ENCODE data around the gene USP12.
"Not testable (repeated sequence)": the region's sequence is repeated elsewhere in the genome, so short reads cannot be mapped to it uniquely, and the experiment has no call there.

Gene USP12

GRCh38 chr13:27076421-27076820 lies 95.2 kb downstream of the USP12 start:
- no peak for DNase-seq (ENCODE audit: low read depth)

GRCh38 chr13:27073186-27073585 lies 98.4 kb downstream of the USP12 start:
- DNase-seq (ENCODE audit: low read depth) = no peak

DNA sequence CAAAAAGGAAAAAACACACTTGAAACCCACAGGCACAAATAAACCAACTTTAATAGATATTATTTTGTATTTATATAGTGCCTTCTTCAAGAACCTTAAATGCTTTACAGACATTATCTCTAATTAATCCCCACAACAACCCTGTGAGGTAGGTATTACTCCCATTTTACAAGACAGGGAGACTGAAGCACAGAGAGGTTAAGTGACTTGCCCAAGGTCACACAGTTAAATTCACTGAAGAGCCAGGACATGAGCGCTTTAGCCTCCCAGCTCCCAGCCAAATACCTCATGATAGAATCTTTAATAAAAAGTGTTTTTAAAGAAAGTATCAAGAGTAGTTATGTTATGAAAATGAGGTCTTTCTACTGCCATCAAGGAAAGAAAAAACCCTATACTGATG lies 105.5 kb downstream of the USP12 start:
- DNase-seq (ENCODE audit: low read depth) = not testable (repeated sequence)

DNA sequence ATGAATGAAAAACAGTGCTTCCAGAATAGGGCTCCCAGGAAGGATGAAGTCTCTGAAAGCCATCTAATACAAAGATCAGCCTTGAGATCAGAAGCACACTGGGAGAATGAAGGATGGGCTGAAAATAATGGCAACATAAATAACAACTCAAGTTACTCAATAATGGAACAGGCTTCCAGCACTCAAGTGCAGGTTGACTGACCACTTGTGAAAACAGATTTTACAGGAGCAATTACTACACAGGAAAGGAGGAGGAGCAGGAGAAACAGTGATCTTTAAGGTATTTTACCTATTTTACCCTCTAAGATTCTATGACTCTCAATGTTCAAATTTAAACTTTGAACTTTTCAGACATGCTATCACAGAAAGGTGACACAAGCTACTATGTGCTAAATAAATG lies 106.0 kb downstream of the USP12 start:
- no peak for DNase-seq (ENCODE audit: low read depth)

- no peak for DNase-seq (ENCODE audit: low read depth)
Measured at GRCh38 chr13:27064252-27064995, 107.2 kb downstream of the USP12 start.

- no peak for DNase-seq (ENCODE audit: low read depth)
Measured at GRCh38 chr13:27057817-27058216, 113.8 kb downstream of the USP12 start.

DNA sequence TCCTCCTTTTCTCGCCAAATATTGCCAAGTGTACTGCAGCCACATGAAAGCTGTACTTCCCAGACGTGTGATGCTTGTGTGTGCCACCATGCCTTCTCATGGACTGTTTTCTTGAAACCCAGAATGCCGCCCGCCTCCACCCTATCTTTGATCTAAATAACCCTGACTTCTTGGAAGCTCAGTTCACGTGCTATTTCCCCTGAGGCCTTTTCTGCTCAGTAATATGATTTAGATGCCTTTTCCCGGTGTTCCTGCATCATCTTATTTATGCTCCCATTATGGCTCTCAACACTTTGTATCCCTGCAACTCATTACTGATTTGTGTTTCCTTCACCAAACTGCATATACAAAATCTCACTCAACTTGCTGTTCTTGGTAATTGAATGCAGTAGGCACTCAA lies 116.1 kb downstream of the USP12 start:
- DNase-seq (ENCODE audit: low read depth) = no peak

- no peak for DNase-seq (ENCODE audit: low read depth)
Measured at GRCh38 chr13:27054760-27055159, 116.9 kb downstream of the USP12 start.

- no peak for DNase-seq (ENCODE audit: low read depth)
Measured at GRCh38 chr13:27053902-27054595, 117.6 kb downstream of the USP12 start.

DNA sequence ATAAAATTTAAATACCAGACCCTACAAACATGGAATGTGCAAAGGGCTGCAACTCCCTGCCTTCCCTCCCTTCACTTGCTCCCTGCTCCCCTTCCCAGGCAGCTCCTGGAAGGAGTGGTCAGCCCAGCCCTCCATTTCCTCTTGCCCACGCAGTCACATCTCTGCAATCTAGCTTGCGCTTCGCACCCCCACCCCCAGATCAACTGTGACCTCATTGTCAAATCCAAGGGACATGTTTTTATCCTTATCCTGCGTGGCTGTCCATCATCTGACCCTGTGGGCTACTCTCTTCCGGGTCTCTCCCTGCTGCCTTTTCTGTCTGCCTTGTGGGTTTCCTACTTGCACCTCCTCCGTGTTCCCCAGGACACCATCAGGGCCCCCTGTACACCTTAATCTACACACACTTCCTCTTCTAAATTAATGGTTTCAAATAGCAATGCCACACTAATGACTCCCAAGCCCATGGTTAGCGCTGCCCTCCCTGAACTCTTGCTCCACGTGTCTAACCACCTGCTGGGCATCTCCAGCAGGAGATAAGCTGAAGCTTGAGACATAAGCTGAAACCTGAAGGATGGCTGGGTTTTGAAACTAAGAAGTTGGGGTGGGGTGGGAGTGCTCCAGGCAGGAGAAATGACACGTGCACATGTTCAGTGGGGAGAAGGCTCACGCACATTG lies 118.3 kb downstream of the USP12 start:
- DNase-seq (ENCODE audit: low read depth) = no peak

- DNase-seq (ENCODE audit: low read depth) = no peak
Measured at GRCh38 chr13:27052551-27053208, 118.9 kb downstream of the USP12 start.

- no peak for DNase-seq (ENCODE audit: low read depth)
Measured at GRCh38 chr13:27047081-27047480, 124.5 kb downstream of the USP12 start.

DNA sequence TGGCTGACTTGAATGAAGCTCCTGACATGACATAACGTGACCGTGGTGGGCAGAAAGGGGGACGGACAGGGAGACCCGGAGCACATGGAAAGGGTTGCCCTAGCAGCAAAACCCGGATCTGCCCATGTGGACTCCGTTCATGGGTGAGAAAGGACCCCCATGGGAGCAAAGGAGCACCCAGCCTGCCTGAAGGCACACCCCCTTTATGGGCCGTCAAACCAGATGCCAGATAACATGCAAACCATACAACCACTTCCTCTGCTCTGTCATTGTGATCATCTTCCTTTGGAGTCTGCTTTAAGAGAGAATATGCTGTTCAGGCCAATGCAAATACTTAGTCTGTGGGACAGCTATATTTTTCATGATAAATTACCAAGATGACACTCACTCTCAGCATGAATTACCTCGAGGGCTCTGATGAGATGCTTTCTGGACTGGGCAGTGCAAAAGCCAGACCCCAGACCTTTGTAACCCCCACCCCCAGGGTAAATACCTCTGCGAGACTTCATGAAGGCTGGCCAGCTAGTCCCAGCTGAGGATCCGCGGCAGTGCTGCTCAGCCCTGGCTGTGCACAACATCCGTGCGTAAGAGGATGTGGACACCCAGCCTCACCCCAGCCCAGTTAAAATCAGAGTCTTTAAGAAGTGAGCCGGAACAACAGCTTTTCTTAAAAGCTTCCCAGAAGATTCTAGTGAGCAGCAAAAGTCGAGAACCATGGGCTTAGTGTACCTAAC lies 126.6 kb downstream of the USP12 start:
- no peak for DNase-seq (ENCODE audit: low read depth)

GRCh38 chr13:27043013-27043412 lies 128.6 kb downstream of the USP12 start:
- no peak for DNase-seq (ENCODE audit: low read depth)

DNA sequence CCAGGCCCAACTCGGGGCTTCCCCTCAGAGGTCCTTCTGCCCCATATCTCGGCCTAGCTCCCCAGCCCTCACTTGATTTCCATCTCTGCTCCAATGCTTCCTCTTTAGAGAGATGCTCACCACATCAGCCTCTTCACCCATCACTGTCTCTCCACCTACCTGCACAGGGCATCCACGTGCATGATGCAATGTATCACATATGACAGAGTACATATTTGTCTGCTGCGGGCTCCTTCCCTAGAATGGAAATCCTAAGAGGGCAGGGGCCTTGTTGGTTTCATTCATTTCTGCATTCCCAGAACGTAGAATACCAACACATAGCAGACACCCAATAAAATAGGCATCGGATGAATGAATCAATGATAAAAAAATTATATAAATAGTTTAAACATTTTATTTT lies 130.3 kb downstream of the USP12 start:
- no peak for DNase-seq (ENCODE audit: low read depth)

GRCh38 chr13:27040826-27041108 lies 130.8 kb downstream of the USP12 start:
- DNase-seq (ENCODE audit: low read depth) = no peak

GRCh38 chr13:27039171-27039701 lies 132.4 kb downstream of the USP12 start:
- DNase-seq (ENCODE audit: low read depth) = no peak

GRCh38 chr13:27038323-27038722 lies 133.3 kb downstream of the USP12 start:
- DNase-seq (ENCODE audit: low read depth) = no peak

DNA sequence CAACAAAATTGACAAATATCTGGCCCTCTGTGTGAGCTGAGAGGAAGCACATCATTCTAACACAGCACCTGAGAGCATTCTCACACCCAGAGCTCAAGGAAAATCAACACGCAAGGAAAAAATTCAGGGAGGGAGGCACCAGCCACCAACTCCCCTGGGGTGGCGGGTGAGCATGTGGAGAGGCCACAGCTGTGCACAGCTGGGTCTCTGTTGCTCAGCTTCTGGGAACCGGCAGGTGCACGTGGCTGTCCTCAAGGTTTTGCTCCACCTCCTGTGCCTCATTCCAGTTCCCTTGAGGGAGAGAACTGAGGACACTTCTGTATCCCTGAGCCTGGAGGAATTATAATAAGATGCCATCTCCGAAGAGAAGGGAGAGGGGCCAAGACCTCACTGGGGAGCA lies 134.0 kb downstream of the USP12 start:
- no peak for DNase-seq (ENCODE audit: low read depth)

DNA sequence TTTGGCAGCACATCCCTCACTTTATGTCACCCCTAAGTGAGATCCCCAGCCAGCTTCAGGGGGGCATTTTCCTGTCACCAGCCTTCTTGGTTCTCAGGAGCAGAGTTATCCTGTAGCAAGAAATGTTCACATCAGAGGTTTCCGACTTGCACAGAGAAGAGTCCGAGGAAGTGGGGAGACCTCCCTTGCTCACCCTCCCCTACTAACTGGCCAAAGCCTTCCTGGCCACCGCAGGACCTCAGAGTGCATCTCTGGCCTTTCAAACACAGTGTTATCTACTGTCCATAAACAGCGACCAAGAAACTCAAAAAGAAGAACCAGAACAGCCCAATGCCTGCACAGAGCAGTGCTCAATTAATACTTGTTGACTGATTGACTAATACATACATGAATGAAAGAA lies 134.4 kb downstream of the USP12 start:
- DNase-seq (ENCODE audit: low read depth) = no peak

- DNase-seq (ENCODE audit: low read depth) = no peak
Measured at GRCh38 chr13:27036236-27036981, 135.2 kb downstream of the USP12 start.
